Measurements from ENCODE around the gene BAG1.

DNA sequence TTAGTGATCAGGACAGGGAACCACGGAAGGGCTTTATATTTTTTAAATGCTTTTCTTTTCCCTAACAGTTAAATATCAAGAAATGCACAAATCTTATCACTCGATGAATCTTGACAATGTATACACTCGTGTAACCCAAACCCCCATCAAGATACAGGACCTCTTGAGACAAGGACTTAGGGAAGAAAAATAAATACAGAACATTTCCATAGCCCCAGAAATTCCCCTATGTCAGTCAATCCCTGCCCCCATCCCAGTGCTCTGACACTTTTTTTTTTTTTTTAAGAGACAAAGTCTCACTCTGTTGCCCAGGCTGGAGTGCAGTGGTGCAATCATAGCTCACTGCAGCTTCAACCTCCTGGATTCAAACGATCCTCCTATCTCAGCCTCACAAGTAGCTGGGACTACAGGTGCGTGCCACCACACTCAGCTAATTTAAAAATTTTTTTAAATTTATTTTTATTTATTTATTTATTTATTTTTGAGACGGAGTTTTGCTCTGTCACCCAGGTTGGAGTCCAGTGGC lies 21.8 kb downstream of the BAG1 start:
- no peak for TF ChIP-seq JUN (CRISPR knock-in tag; IDR thresholded peaks at IDR 0.05)
- TF ChIP-seq GABPA (IDR thresholded peaks at IDR 0.05; ENCODE audit: low read depth, low read length) = no peak
- no peak for TF ChIP-seq GABPA (CRISPR knock-in tag; IDR thresholded peaks at IDR 0.05; ENCODE audit: low read depth)
- TF ChIP-seq ERF (CRISPR knock-in tag; IDR thresholded peaks at IDR 0.05) = no peak
- no peak for TF ChIP-seq ZSCAN9 (CRISPR knock-in tag; IDR thresholded peaks at IDR 0.05; ENCODE audit: borderline replicate concordance)
- TF ChIP-seq STAG1 (CRISPR knock-in tag; IDR thresholded peaks at IDR 0.05) = no peak
- TF ChIP-seq SIX4 (CRISPR knock-in tag; IDR thresholded peaks at IDR 0.05) = no peak
- no peak for TF ChIP-seq RAD21 (CRISPR knock-in tag; IDR thresholded peaks at IDR 0.05)
- TF ChIP-seq, protein P1, sequence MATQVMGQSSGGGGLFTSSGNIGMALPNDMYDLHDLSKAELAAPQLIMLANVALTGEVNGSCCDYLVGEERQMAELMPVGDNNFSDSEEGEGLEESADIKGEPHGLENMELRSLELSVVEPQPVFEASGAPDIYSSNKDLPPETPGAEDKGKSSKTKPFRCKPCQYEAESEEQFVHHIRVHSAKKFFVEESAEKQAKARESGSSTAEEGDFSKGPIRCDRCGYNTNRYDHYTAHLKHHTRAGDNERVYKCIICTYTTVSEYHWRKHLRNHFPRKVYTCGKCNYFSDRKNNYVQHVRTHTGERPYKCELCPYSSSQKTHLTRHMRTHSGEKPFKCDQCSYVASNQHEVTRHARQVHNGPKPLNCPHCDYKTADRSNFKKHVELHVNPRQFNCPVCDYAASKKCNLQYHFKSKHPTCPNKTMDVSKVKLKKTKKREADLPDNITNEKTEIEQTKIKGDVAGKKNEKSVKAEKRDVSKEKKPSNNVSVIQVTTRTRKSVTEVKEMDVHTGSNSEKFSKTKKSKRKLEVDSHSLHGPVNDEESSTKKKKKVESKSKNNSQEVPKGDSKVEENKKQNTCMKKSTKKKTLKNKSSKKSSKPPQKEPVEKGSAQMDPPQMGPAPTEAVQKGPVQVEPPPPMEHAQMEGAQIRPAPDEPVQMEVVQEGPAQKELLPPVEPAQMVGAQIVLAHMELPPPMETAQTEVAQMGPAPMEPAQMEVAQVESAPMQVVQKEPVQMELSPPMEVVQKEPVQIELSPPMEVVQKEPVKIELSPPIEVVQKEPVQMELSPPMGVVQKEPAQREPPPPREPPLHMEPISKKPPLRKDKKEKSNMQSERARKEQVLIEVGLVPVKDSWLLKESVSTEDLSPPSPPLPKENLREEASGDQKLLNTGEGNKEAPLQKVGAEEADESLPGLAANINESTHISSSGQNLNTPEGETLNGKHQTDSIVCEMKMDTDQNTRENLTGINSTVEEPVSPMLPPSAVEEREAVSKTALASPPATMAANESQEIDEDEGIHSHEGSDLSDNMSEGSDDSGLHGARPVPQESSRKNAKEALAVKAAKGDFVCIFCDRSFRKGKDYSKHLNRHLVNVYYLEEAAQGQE (IDR thresholded peaks at IDR 0.05; ENCODE audit: borderline replicate concordance in 1 of 2, low read depth in 1 of 2, low read length in 2 of 2) = no peak

Data from HepG2 (cell line).